ENCODE data around the gene TCN2. TPM values are rescaled to one million over a fixed set of nuclear protein-coding genes. Genes with fewer than 3 reads are reported as not detected.
A peak's percentile ranks its signal among the peaks of the same experiment; 100 is the strongest.

Gene TCN2
- total and polyA plus RNA-seq, 9 of the 15 experiments (the other 6 are each of a cell fraction or from before 2014, with no cell fraction given) = 0.88 to 5.4 (median 1.7) TPM

DNA sequence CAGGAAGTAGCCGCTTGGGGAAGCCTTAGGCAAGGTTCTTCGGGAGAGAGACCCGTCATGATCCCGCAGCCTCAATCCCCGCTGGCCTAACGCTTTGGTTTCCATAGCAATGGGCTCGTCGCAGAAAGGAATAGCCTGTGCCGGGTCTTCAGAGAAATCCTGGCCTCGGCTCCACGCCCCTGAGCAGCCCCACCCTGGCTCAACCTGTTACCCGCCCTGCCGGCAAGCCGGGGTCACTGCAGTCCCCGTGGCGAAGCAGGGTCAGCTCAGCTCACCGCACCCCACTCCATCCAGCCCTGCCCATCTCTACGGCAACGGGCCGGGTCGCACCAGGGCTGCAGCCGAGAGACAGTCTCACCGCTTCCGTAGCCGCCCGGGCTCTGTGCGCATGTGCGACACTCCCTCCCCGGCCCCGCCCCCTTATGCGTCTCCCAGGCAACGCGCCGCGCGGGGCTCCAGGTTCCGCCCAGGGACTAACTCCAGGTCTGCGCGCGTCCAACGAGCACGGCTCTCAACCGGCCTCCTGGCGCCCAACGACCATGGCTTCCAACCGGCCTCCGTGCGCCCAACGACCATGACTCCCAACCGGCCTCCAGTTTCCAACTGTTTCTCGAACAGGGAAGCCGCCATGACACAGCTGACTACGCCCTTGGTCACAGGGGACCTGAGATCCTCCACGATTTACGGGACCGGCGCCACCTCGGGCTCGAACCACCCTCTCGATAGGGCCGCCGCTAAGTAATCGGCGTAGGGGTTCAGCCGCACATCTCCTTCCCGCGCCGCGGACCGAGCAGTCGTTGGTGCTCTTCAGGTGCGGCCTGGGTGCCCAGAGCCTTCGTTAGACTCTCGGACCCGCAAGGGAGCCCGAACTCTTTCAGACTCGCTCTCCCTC lies 60.8 kb downstream of the TCN2 start, which contains the start of gene DUSP18 (continued):
- TF ChIP-seq SIN3A (IDR thresholded peaks at IDR 0.05; ENCODE audit: borderline replicate concordance in 2 of 2, control insufficient read depth in 1 of 2, low read depth in 2 of 2, low read length in 2 of 2) (peak in 1 of 2 experiments; percentile 48; a peak in 1 of 4 replicates), RB1 (IDR thresholded peaks at IDR 0.05; ENCODE audit: low read depth) (peak; percentile 23; the same call in 1 of the 2 replicates), NR2C2 (CRISPR knock-in tag; IDR thresholded peaks at IDR 0.05) (no peak), NR2C2 (tag; IDR thresholded peaks at IDR 0.05) (0 out of 2 replicates have a peak, but pooled peaks have one; percentile 33), XRCC5 (IDR thresholded peaks at IDR 0.05; ENCODE audit: low read depth, low read length) (0 out of 2 replicates have a peak, but pooled peaks have one; percentile 19), ELF2 (CRISPR knock-in tag; IDR thresholded peaks at IDR 0.05) (0 out of 2 replicates have a peak, but pooled peaks have one; percentile 32), PTTG1 (tag; IDR thresholded peaks at IDR 0.05; ENCODE audit: low read depth) (no peak)

DNA sequence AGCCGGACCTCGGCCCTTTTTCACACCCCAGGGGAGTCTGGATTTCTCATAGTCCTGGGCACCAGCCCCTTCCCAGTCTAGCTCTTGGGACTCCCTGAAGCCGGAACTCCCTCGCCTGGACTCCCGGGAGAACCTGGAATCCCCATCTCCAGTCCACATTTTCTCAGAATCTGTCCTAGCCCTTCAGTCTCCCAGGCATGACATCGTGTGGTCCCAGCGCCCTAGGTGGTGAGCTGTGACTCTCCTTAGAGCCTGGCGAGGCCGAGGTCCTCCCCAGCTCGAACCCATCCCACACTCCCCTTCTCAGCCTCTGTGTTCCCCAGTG lies 61.4 kb downstream of the TCN2 start:
- Histone ChIP-seq H3K4me2 (ENCODE audit: insufficient read depth, low read length) (peak overlapping the region; percentile 87), H4K20me1 (replicated peaks; ENCODE audit: control insufficient read depth, insufficient read depth, low read length) (no peaks in the 10 kb centered on the region), H3K79me2 (ENCODE audit: control insufficient read depth, insufficient read depth, low read length) (no peaks in the 10 kb centered on the region), H3K9ac (ENCODE audit: insufficient read depth in 1 of 2, low read depth in 2 of 2, low read length in 2 of 2) (peak overlapping the region; percentile 71 to 96), H3K4me1 (replicated peaks in 1 of 2; ENCODE audit: control insufficient read depth in 2 of 2, insufficient read depth in 2 of 2, low read length in 2 of 2) (peaks cover 7 to 15% of the 10 kb centered on the region in 2 experiments; a peak in 3 of 5 replicates), H3K27me3 (ENCODE audit: control insufficient read depth in 2 of 2, insufficient read depth in 2 of 2, low read length in 2 of 2) (no peaks in the 10 kb centered on the region), H3K4me3 (peak overlapping the region; percentile 48), H3K36me3 (ENCODE audit: control insufficient read depth, insufficient read depth, low read length) (no peaks in the 10 kb centered on the region), H3K9me3 (replicated peaks; ENCODE audit: control insufficient read depth, insufficient read depth, low read depth, low read length) (no peaks in the 10 kb centered on the region), H3K9me1 (ENCODE audit: control insufficient read depth, insufficient read depth, low read length) (no peaks in the 10 kb centered on the region), H2AFZ (ENCODE audit: low read depth, low read length) (peak overlapping the region; percentile 95), H3K27ac (ENCODE audit: extremely low read depth, low read depth, low read length) (peak overlapping the region; percentile 70; the same call in 2 of the 3 replicates)
- in situ Hi-C loops (cut with MboI) = no loop called here
- CTCF ChIA-PET (ENCODE audit: low intra/inter-chr PET ratio) = no interaction called here
- intact Hi-C loops (cut with micrococcal nuclease) = loop anchor here (10.0 kb wide), 1 partner anchor 86 kb away; no protein-coding TSS in a partner anchor
- FAIRE-seq = no peak
- WGBS (ENCODE audit: insufficient coverage, low coverage, missing lambda C conversion rate) = 11% methylated on average over 5 of the region's 10 CpGs
- DNase-seq (ENCODE audit: extremely low read depth in 1 of 4, low spot score in 3 of 4) = peak in 1 of 4 experiments; percentile 20
- POLR2A ChIA-PET = interaction anchor here (0.6 to 1.2 kb wide), 5 partner anchors 13 to 548 kb away, joined by 3 to 4 read pairs (median 3); no protein-coding TSS in a partner anchor
- peak; percentile 17 for ATAC-seq
- no TSS peak for BruUV-seq (replicated peaks)
- TF ChIP-seq L3MBTL2 (IDR thresholded peaks at IDR 0.05) = 0 out of 2 replicates have a peak, but pooled peaks have one; percentile 46
- TF ChIP-seq HNRNPLL (IDR thresholded peaks at IDR 0.05; ENCODE audit: low read depth, low read length, poor library complexity, severe bottlenecking) = peak; percentile 37
- no peak for TF ChIP-seq RBM14 (IDR thresholded peaks at IDR 0.05; ENCODE audit: borderline replicate concordance, insufficient read depth, low read depth, low read length)
- TF ChIP-seq, protein P1, sequence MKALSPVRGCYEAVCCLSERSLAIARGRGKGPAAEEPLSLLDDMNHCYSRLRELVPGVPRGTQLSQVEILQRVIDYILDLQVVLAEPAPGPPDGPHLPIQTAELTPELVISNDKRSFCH (CRISPR knock-in tag; IDR thresholded peaks at IDR 0.05) = no peak
- TF ChIP-seq, protein P1 (tag; IDR thresholded peaks at IDR 0.05) = 0 out of 2 replicates have a peak, but pooled peaks have one; percentile 20
- TF ChIP-seq, protein P2, sequence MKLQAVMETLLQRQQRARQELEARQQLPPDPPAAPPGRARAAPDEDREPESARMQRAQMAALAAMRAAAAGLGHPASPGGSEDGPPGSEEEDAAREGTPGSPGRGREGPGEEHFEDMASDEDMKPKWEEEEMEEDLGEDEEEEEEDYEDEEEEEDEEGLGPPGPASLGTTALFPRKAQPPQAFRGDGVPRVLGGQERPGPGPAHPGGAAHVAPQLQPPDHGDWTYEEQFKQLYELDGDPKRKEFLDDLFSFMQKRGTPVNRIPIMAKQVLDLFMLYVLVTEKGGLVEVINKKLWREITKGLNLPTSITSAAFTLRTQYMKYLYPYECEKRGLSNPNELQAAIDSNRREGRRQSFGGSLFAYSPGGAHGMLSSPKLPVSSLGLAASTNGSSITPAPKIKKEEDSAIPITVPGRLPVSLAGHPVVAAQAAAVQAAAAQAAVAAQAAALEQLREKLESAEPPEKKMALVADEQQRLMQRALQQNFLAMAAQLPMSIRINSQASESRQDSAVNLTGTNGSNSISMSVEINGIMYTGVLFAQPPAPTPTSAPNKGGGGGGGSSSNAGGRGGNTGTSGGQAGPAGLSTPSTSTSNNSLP (IDR thresholded peaks at IDR 0.05; ENCODE audit: borderline replicate concordance, low read depth, low read length) = no peak

Data from K562 (cell line).